HepG2 (cell line): ENCODE results near the gene TXNDC9. TPM values are rescaled to one million over a fixed set of nuclear protein-coding genes. Genes with fewer than 3 reads are reported as not detected.
A peak's percentile ranks its signal among the peaks of the same experiment; 100 is the strongest.

ENCODE experiments used
- ADNP ChIP-seq: sonication (generic); formaldehyde crosslinking; IDR thresholded peaks from 2 replicates; pipeline ENCODE4 v1.4.0; 2020; ENCODE audit warnings: missing genetic modification reagents
- FOXP4 ChIP-seq: sonication (generic); formaldehyde crosslinking; IDR thresholded peaks from 2 replicates; pipeline ENCODE4 v1.4.0; 2020; ENCODE audit warnings: missing genetic modification reagents
- GLMP ChIP-seq: sonication (generic); formaldehyde crosslinking; IDR thresholded peaks from 2 replicates; pipeline ENCODE4 v1.9.0; 2021; ENCODE audit warnings: missing genetic modification reagents, mild to moderate bottlenecking, borderline replicate concordance
- JARID2 ChIP-seq: sonication (generic); formaldehyde crosslinking; IDR thresholded peaks from 2 replicates; pipeline ENCODE4 v1.8.1; 2023; ENCODE audit warnings: missing genetic modification reagents, inconsistent platforms; ENCODE audit not compliant: insufficient replicate concordance
- KIAA2018 ChIP-seq: sonication (generic); formaldehyde crosslinking; IDR thresholded peaks from 2 replicates; pipeline ENCODE4 v1.5.0; 2020; ENCODE audit warnings: mild to moderate bottlenecking, missing genetic modification reagents, borderline replicate concordance
- MLX ChIP-seq: IDR thresholded peaks from 2 replicates; pipeline ENCODE4 v1.6.1; 2016
- MZF1 ChIP-seq: sonication (generic); formaldehyde crosslinking; IDR thresholded peaks from 2 replicates; pipeline ENCODE4 v1.8.1; 2023; ENCODE audit warnings: mild to moderate bottlenecking, missing genetic modification reagents, borderline replicate concordance
- SIN3B ChIP-seq: fragments of 150-350 bp; IDR thresholded peaks from 2 replicates; pipeline ENCODE4 v1.6.1; 2014; ENCODE audit warnings: low read length
- TFAP4 ChIP-seq: sonication (generic); IDR thresholded peaks from 2 replicates; pipeline ENCODE4 v1.6.1; 2016; ENCODE audit warnings: low read depth, borderline replicate concordance
- ZBTB46 ChIP-seq: sonication (generic); formaldehyde crosslinking; IDR thresholded peaks from 2 replicates; pipeline ENCODE4 v1.4.0; 2020; ENCODE audit warnings: mild to moderate bottlenecking, missing genetic modification reagents, borderline replicate concordance
- ZNF678 ChIP-seq: sonication (generic); formaldehyde crosslinking; IDR thresholded peaks from 2 replicates; pipeline ENCODE4 v1.4.0; 2020; ENCODE audit warnings: mild to moderate bottlenecking, missing genetic modification reagents
- ZNF713 ChIP-seq: sonication (generic); formaldehyde crosslinking; IDR thresholded peaks from 2 replicates; pipeline ENCODE4 v1.4.0; 2020; ENCODE audit warnings: mild to moderate bottlenecking, missing genetic modification reagents
- polyA plus RNA-seq, 8 experiments: library from polyadenylated mRNA; depleted of rRNA in 3 of 8; stranded (reverse) in 7 of 8; unstranded in 1 of 8; fragments of >200 nt; fragmentation: Illumina TruSeq in 4 of 8; extraction: Trizol in 4 of 8; gene quantifications; 2 replicates each; pipeline versions ENCODE4 v1.2.1 to v1.2.3, GENCODE V29; 2011 to 2016; ENCODE audit warnings: low read depth in 4 of 8, missing spikeins in 1 of 8, mixed read lengths in 1 of 8; ENCODE audit not compliant: insufficient read depth in 1 of 8
- total RNA-seq, 5 experiments: library from RNA; depleted of rRNA; stranded (reverse); fragments of >200 nt; fragmentation: Illumina TruSeq; extraction: Trizol; gene quantifications; 2 replicates each; pipeline ENCODE4 v1.2.3, GENCODE V29; 2016; ENCODE audit warnings: low read depth in 1 of 5

The TXNDC9 gene
- total and polyA plus RNA-seq, 2 of the 13 experiments (the other 11 are each of a cell fraction or from before 2014, with no cell fraction given), result 35.2 to 94.6 TPM

GRCh38 chr2:99337113-99338028 is 1.2 kb upstream of the TXNDC9 start, which contains the start of gene EIF5B (continued):
- TF ChIP-seq TFAP4 (peak; percentile 84; the same call in 1 of the 2 replicates), ZBTB46 (CRISPR knock-in tag) (peak; percentile 91; the same call in 1 of the 2 replicates), MZF1 (CRISPR knock-in tag) (no peak), FOXP4 (CRISPR knock-in tag) (peak; percentile 55; the same call in 1 of the 2 replicates), ZNF678 (CRISPR knock-in tag) (no peak; the same call in 1 of the 2 replicates), ADNP (CRISPR knock-in tag) (no peak), JARID2 (no peak), KIAA2018 (CRISPR knock-in tag) (no peak), MLX (CRISPR knock-in tag) (peak; percentile 80), ZNF713 (CRISPR knock-in tag) (peak; percentile 72; the same call in 1 of the 2 replicates), GLMP (no peak), SIN3B (peak; percentile 71; the same call in 1 of the 2 replicates)
